PC-9 (cell line): ENCODE measurements around the gene CCDC15. TPM values are rescaled to one million over a fixed set of nuclear protein-coding genes. Genes with fewer than 3 reads are reported as not detected.
A peak's percentile ranks its signal among the peaks of the same experiment; 100 is the strongest.

Experiments used
- BruUV-seq: library from RNA; stranded (reverse); fragments of 400-500 nt; replicated peaks from 2 replicates; lab custom pipeline; 2021; lab: Mats Ljungman, UMichigan
- CTCF ChIA-PET: fragments of 300-600 bp; sonication (Branson Sonifier 250); formaldehyde crosslinking; loops from one replicate; lab custom pipeline; 2022; ENCODE audit warnings: antibody characterized with exemption; lab: Charles Lee
- POLR2A ChIA-PET: fragments of 300-600 bp; sonication (Branson Sonifier 250); formaldehyde crosslinking; loops from one replicate; lab custom pipeline; 2022; ENCODE audit warnings: antibody characterized with exemption; ENCODE audit not compliant: unreplicated experiment; lab: Charles Lee
- DNase-seq, 2 experiments: peaks; one replicate each; pipeline versions ENCODE4 v3.0.0 to v3.0.0-alpha.2; 2015 to 2022; ENCODE audit warnings: mixed read lengths in 1 of 2
- H2AFZ ChIP-seq: fragments of 200-600 bp; sonication (generic); 2 replicates; pipeline ENCODE4 v1.8.1; 2017; ENCODE audit warnings: antibody characterized with exemption
- H3F3A ChIP-seq: fragments of 200-600 bp; sonication (generic); 2 replicates; pipeline ENCODE4 v1.8.1; 2017; ENCODE audit warnings: antibody characterized with exemption, mild to moderate bottlenecking, low read depth; ENCODE audit not compliant: insufficient read depth
- H3K27ac ChIP-seq: fragments of 200-600 bp; sonication (generic); 2 replicates; pipeline ENCODE4 v1.6.1; 2016; ENCODE audit warnings: mixed run types
- H3K27me3 ChIP-seq: fragments of 200-600 bp; sonication (generic); 2 replicates; pipeline ENCODE4 v1.6.1; 2016; ENCODE audit warnings: low read depth, mixed run types; ENCODE audit not compliant: insufficient read depth
- H3K36me3 ChIP-seq: fragments of 200-600 bp; sonication (generic); 2 replicates; pipeline ENCODE4 v1.6.1; 2016; ENCODE audit warnings: low read depth, mixed run types
- H3K4me1 ChIP-seq: fragments of 200-600 bp; sonication (generic); replicated peaks from 2 replicates; pipeline ENCODE4 v1.6.1; 2016; ENCODE audit warnings: mixed run types; ENCODE audit not compliant: insufficient read depth
- H3K4me2 ChIP-seq: fragments of 200-600 bp; sonication (generic); 2 replicates; pipeline ENCODE4 v1.6.1; 2017; ENCODE audit warnings: mixed run types
- H3K4me3 ChIP-seq: fragments of 200-600 bp; sonication (generic); 2 replicates; pipeline ENCODE4 v1.6.1; 2016; ENCODE audit warnings: mixed run types
- H3K79me2 ChIP-seq: fragments of 200-600 bp; sonication (generic); 2 replicates; pipeline ENCODE4 v1.6.1; 2017; ENCODE audit warnings: low read depth, mixed run types
- H3K9me2 ChIP-seq: fragments of 200-600 bp; sonication (generic); 2 replicates; pipeline ENCODE4 v1.8.1; 2017; ENCODE audit warnings: mild to moderate bottlenecking; ENCODE audit not compliant: insufficient read depth
- H3K9me3 ChIP-seq: fragments of 200-600 bp; sonication (generic); 2 replicates; pipeline ENCODE4 v1.8.1; 2016; ENCODE audit warnings: low read depth; ENCODE audit not compliant: insufficient read depth
- H4K20me1 ChIP-seq: fragments of 200-600 bp; sonication (generic); 2 replicates; pipeline ENCODE4 v1.8.1; 2017; ENCODE audit not compliant: insufficient read depth
- CTCF ChIP-seq: fragments of 200-600 bp; sonication (generic); conservative IDR thresholded peaks from 2 replicates; pipeline ENCODE4 v1.6.1; 2017; ENCODE audit warnings: mixed run types, antibody characterized with exemption, mild to moderate bottlenecking, moderate library complexity
- EZH2 ChIP-seq: fragments of 200-600 bp; sonication (generic); IDR thresholded peaks from 2 replicates; pipeline ENCODE4 v1.8.0; 2017; ENCODE audit warnings: antibody characterized with exemption, low read depth
- intact Hi-C: fragments of 100-400 bp; cut with micrococcal nuclease; formaldehyde crosslinking; loops from one replicate; pipeline ENCODE4 v1.10.0; 2022; ENCODE audit not compliant: unreplicated experiment
- total RNA-seq: library from RNA; stranded (reverse); gene quantifications from 2 replicates; pipeline ENCODE4 v1.2.3, GENCODE V29; 2021

Gene CCDC15
- total RNA-seq, 1 experiment from 2014 or later: 2.7 TPM

GRCh38 chr11:125068368-125068767 lies 114.4 kb downstream of the CCDC15 start:
- Histone ChIP-seq H3K79me2 (peaks cover 29% of the 10 kb centered on the region), H3K4me2 (no peak overlapping the region), H3K4me1 (peaks cover 49% of the 10 kb centered on the region), H2AFZ (no peak overlapping the region), H4K20me1 (no peaks in the 10 kb centered on the region), H3K27me3 (no peaks in the 10 kb centered on the region), H3K4me3 (no peak overlapping the region), H3F3A (peaks cover 28% of the 10 kb centered on the region), H3K36me3 (no peaks in the 10 kb centered on the region), H3K9me2 (no peaks in the 10 kb centered on the region), H3K9me3 (no peaks in the 10 kb centered on the region), H3K27ac (no peak overlapping the region)
- DNase-seq: no peak
- intact Hi-C loops: no loop called here
- no TSS peak for BruUV-seq
- ChIA-PET CTCF (no interaction called here), POLR2A (no interaction called here)
- TF ChIP-seq CTCF (no peak), EZH2 (no peak)

DNA sequence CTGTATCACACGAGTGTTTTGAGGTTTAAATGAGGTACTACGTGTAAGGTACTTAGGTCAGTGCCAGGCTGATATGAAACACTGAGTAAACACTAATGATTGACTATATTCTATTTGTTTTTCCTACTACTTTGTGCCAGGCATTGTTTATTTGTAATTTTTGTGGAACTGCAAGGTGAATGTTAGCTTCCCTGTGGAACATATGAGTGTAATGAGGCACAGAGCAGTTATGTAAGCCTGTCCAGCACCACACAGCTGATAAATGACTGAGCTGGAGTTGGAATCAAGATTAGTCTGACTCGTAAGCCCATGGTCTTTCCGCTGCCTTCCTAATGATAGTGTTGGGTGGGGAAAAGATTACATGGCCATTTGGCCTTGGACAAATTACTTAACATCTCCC lies 115.0 kb downstream of the CCDC15 start:
- intact Hi-C loops: no loop called here
- Histone ChIP-seq H3K36me3 (no peaks in the 10 kb centered on the region), H3K27me3 (no peaks in the 10 kb centered on the region), H3K9me2 (no peaks in the 10 kb centered on the region), H3K4me1 (peaks cover 44% of the 10 kb centered on the region), H3K4me3 (no peak overlapping the region), H3K27ac (peak overlapping the region; percentile 75), H3K79me2 (peaks cover 24% of the 10 kb centered on the region), H3K4me2 (peak overlapping the region; percentile 70), H3K9me3 (no peaks in the 10 kb centered on the region), H3F3A (peaks cover 28% of the 10 kb centered on the region), H2AFZ (no peak overlapping the region), H4K20me1 (no peaks in the 10 kb centered on the region)
- DNase-seq: no peak
- BruUV-seq: no TSS peak
- ChIA-PET POLR2A (no interaction called here), CTCF (interaction anchor here (0.7 kb wide), 1 partner anchor 285 kb away, joined by 3 read pairs; no protein-coding TSS in a partner anchor)
- TF ChIP-seq EZH2: no peak
- TF ChIP-seq CTCF: no peak

DNA sequence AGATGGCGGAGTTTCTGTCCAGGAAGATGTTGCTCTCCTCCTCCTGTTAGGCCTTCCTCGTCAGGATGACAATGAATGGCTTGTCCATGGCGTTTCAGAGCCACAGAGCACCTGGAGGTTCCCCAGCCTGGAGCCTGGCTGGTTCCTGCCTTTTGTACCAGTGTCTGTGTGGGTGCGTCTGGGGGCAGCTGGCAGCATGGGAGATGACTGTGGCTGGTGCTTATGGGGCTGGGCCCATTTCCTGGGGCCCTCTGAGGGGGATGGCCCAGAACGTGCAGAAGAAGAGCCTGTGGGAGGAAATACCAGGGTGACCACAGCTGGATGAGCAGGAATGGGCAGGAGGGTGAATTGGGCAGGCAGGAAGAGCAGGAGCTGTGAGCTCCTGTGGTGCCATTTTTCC lies 115.8 kb downstream of the CCDC15 start:
- TF ChIP-seq CTCF: no peak
- TF ChIP-seq EZH2: no peak
- Histone ChIP-seq H3K4me3 (no peak overlapping the region), H3K9me2 (no peaks in the 10 kb centered on the region), H3K9me3 (no peaks in the 10 kb centered on the region), H3K27me3 (no peaks in the 10 kb centered on the region), H3F3A (peaks cover 28% of the 10 kb centered on the region), H3K4me1 (peaks cover 43% of the 10 kb centered on the region), H2AFZ (no peak overlapping the region), H4K20me1 (no peaks in the 10 kb centered on the region), H3K36me3 (no peaks in the 10 kb centered on the region), H3K79me2 (peaks cover 17% of the 10 kb centered on the region), H3K4me2 (peak overlapping the region; percentile 70), H3K27ac (peak overlapping the region; percentile 75)
- ChIA-PET CTCF (interaction anchor here (0.7 to 1.3 kb wide), 2 partner anchors 9 to 284 kb away, joined by 3 to 10 read pairs; no protein-coding TSS in a partner anchor), POLR2A (interaction anchor here (0.6 kb wide), 1 partner anchor 9 kb away, joined by 3 read pairs; no protein-coding TSS in a partner anchor)
- intact Hi-C loops: no loop called here
- BruUV-seq: no TSS peak
- peak in 1 of 2 experiments; percentile 55 for DNase-seq
